DOHH2 (cell line): ENCODE results near the gene SERPINB12.

ENCODE experiments used
- EZH2phosphoT487 ChIP-seq: fragments of 200-600 bp; sonication (generic); IDR thresholded peaks from 2 replicates; pipeline ENCODE4 v1.6.1; 2017; ENCODE audit warnings: borderline replicate concordance, mild to moderate bottlenecking, antibody characterized with exemption, low read length, moderate library complexity, mixed read lengths
- TF ChIP-seq, protein P1 (sequence below): fragments of 200-600 bp; sonication (generic); IDR thresholded peaks from one replicate; pipeline ENCODE4 v1.5.1; 2014; ENCODE audit warnings: antibody characterized with exemption, mild to moderate bottlenecking, low read depth, low read length; ENCODE audit not compliant: poor library complexity, severe bottlenecking

DNA sequence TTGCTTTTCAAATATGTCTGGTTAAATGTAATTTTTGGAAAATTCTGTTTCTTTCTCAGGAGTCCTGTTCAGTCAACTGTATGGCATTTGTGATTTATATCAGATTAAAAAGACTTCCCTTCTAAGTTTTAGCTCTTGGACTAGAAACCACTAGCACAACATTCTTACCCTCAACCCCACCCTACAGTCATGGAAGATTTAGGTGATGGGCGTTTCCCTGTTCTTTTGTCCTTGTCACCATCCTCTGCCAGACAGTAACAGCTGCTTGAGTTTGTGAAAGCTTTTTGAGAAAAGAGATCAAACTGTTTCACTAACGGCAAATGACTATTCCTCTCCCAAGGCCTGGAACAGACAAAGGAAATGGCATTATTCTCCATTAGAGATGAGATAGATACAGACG is 33.6 kb upstream of the SERPINB12 start:
- TF ChIP-seq EZH2phosphoT487, result no peak
- TF ChIP-seq, protein P1, sequence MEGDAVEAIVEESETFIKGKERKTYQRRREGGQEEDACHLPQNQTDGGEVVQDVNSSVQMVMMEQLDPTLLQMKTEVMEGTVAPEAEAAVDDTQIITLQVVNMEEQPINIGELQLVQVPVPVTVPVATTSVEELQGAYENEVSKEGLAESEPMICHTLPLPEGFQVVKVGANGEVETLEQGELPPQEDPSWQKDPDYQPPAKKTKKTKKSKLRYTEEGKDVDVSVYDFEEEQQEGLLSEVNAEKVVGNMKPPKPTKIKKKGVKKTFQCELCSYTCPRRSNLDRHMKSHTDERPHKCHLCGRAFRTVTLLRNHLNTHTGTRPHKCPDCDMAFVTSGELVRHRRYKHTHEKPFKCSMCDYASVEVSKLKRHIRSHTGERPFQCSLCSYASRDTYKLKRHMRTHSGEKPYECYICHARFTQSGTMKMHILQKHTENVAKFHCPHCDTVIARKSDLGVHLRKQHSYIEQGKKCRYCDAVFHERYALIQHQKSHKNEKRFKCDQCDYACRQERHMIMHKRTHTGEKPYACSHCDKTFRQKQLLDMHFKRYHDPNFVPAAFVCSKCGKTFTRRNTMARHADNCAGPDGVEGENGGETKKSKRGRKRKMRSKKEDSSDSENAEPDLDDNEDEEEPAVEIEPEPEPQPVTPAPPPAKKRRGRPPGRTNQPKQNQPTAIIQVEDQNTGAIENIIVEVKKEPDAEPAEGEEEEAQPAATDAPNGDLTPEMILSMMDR, result no peak
